Spleen (tissue), 11 donors: ENCODE measurements around the gene TBC1D30. TPM values are rescaled to one million over a fixed set of nuclear protein-coding genes. Genes with fewer than 3 reads are reported as not detected.
A peak's percentile ranks its signal among the peaks of the same experiment; 100 is the strongest.

Experiments
- DNase-seq: peaks from one replicate; pipeline ENCODE4 v3.0.0-alpha.2; 2020
- H3K27ac ChIP-seq, 8 donors: fragments of 200-600 bp; sonication (generic) in 7 of 8; 1 replicate in 4 of 8; 2 replicates in 4 of 8; pipeline versions ENCODE4 v1.5.0 to v1.8.0; 2016 to 2021; ENCODE audit warnings: inconsistent platforms in 4 of 8, mild to moderate bottlenecking in 4 of 8, moderate library complexity in 1 of 8
- H3K27me3 ChIP-seq, 7 donors: fragments of 200-600 bp; sonication (generic) in 6 of 7; replicated peaks in 1 of 7; 1 replicate in 4 of 7; 2 replicates in 3 of 7; pipeline versions ENCODE4 v1.5.0 to v1.8.0; 2016 to 2021; ENCODE audit warnings: inconsistent platforms in 3 of 7, mild to moderate bottlenecking in 1 of 7
- H3K36me3 ChIP-seq, 6 donors: fragments of 200-600 bp; sonication (generic) in 5 of 6; 1 replicate in 4 of 6; 2 replicates in 2 of 6; pipeline versions ENCODE4 v1.5.0 to v1.8.0; 2016 to 2021; ENCODE audit warnings: inconsistent platforms in 2 of 6
- H3K4me1 ChIP-seq, 6 donors: fragments of 200-600 bp; sonication (generic) in 5 of 6; 1 replicate in 3 of 6; 2 replicates in 3 of 6; pipeline versions ENCODE4 v1.5.0 to v1.8.0; 2016 to 2021; ENCODE audit warnings: inconsistent platforms in 3 of 6
- H3K4me3 ChIP-seq, 8 donors: fragments of 200-600 bp; sonication (generic) in 7 of 8; 1 replicate in 4 of 8; 2 replicates in 4 of 8; pipeline versions ENCODE4 v1.5.0 to v1.8.0; 2016 to 2021; ENCODE audit warnings: inconsistent platforms in 4 of 8, mild to moderate bottlenecking in 4 of 8, moderate library complexity in 2 of 8
- H3K9me3 ChIP-seq, 8 donors: fragments of 200-600 bp; sonication (generic) in 7 of 8; 1 replicate in 4 of 8; 2 replicates in 4 of 8; pipeline versions ENCODE4 v1.5.0 to v1.8.0; 2016 to 2021; ENCODE audit warnings: inconsistent platforms in 4 of 8
- POLR2A ChIP-seq, 3 donors: fragments of 450-650 bp; IDR thresholded peaks; one replicate each; pipeline ENCODE4 v1.5.1; 2017; ENCODE audit warnings: antibody characterized with exemption in 3 of 3, mild to moderate bottlenecking in 1 of 3
- POLR2AphosphoS5 ChIP-seq, 3 donors: sonication (generic); formaldehyde crosslinking; IDR thresholded peaks; one replicate each; pipeline ENCODE4 v1.5.1; 2017; ENCODE audit warnings: antibody characterized with exemption in 3 of 3
- WGBS, 5 donors: extraction: QIAGEN DNeasy Blood & Tissue Kit in 3 of 5; methylation state at CpG; one replicate each; pipeline versions ENCODE4 v1.1.5 to v1.1.7; 2013 to 2018; 5-methylcytosine and 5-hydroxymethylcytosine counted together
- intact Hi-C: fragments of 100-400 bp; cut with DNase I; formaldehyde crosslinking; loops from one replicate; pipeline ENCODE4 v1.15.0; 2023; ENCODE audit warnings: low total_unique reads
- polyA plus RNA-seq, 3 donors: library from polyadenylated mRNA; stranded (reverse); fragments of 200-250 nt; gene quantifications; one replicate each; pipeline ENCODE4 v1.2.1, GENCODE V29; 2013
- total RNA-seq, 7 donors: library from RNA; depleted of rRNA in 3 of 7; stranded (reverse); fragments of >200 nt in 3 of 7; fragmentation: NEBNext Ultra II Directional in 4 of 7; extraction: Animal tissue kit (Norgen Biotek cat#: 25700) in 4 of 7; gene quantifications; one replicate each; pipeline versions ENCODE4 v1.1.0 to v1.2.1, GENCODE V29; 2016 to 2021
- TF ChIP-seq, protein P1 (sequence below), 11 experiments: fragments of 200-600 bp in 7 of 11; fragments of 450-650 bp in 4 of 11; sonication (generic) in 4 of 11; IDR thresholded peaks in 8 of 11; conservative IDR thresholded peaks in 3 of 11; 1 replicate in 7 of 11; 2 replicates in 4 of 11; pipeline versions ENCODE4 v1.4.0 to v1.8.0; 2016 to 2021; ENCODE audit warnings: antibody characterized with exemption in 11 of 11, inconsistent platforms in 4 of 11, mild to moderate bottlenecking in 1 of 11
- donor health status: healthy with polysubstance abuse.
- donor health status: DM: no; HTN: no; CAD: no; lungs with moderate emphysema.
- donor health status: DM: no; HTN: no; CAD: no.
- donor health status: Bipolar disorder and iron deficiency.
- donor health status: healthy.
- donor health status: DM: no; HTN: no; CAD: no.
- donor health status: DM: yes; HTN: yes; CAD: no.

Gene TBC1D30
- total and polyA plus RNA-seq, 10 donors: 1.3 to 15.7 (median 8.4) TPM

DNA sequence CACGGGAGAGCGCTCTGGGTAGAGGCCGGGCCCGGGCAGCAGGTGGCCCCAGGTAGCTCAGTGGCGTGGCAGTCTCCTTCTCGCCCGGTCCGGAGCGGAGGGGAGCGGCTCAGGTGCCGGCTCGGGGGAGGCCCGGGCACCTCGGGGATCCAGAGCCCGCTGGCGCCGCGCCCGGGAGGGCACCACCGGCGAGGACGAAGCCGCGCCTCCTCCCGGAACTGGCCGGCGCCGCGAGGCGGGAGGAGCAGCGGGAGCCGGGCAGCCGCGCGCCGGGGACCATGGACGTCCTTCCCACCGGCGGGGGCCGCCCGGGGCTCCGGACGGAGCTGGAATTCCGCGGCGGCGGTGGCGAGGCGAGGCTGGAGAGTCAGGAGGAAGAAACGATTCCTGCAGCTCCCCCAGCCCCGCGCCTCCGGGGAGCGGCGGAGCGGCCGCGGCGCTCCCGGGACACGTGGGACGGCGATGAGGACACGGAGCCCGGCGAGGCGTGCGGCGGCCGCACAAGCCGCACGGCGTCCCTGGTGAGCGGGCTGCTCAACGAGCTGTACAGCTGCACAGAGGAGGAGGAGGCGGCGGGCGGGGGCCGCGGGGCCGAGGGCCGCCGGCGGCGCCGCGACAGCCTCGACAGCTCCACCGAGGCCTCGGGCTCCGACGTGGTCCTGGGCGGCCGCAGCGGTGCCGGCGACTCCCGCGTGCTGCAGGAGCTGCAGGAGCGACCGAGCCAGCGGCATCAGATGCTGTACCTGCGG is 43.7 kb upstream of the TBC1D30 start:
- intact Hi-C loops: no loop called here
- Histone ChIP-seq H3K9me3 (peaks cover 0 to 23% (median 12%) of the 10 kb centered on the region in 8 donors), H3K27ac (peak overlapping the region in 6 of 8 donors; percentile 11 to 70 (median 56)), H3K4me3 (peak overlapping the region; percentile 36 to 86 (median 64)), H3K4me1 (peaks cover 6 to 37% (median 28%) of the 10 kb centered on the region in 6 donors), H3K27me3 (peaks cover 0 to 91% (median 20%) of the 10 kb centered on the region in 7 donors), H3K36me3 (no peaks in the 10 kb centered on the region)
- 0 to 5% (median 2%) methylated on average over 15 to 103 of the region's 103 CpGs for WGBS, 5 donors
- peak; percentile 88 for DNase-seq
- TF ChIP-seq POLR2AphosphoS5 (IDR thresholded peaks at IDR 0.05): peak in 2 of 3 donors; percentile 28 to 65
- no peak for TF ChIP-seq POLR2A (IDR thresholded peaks at IDR 0.05)
- TF ChIP-seq, protein P1, sequence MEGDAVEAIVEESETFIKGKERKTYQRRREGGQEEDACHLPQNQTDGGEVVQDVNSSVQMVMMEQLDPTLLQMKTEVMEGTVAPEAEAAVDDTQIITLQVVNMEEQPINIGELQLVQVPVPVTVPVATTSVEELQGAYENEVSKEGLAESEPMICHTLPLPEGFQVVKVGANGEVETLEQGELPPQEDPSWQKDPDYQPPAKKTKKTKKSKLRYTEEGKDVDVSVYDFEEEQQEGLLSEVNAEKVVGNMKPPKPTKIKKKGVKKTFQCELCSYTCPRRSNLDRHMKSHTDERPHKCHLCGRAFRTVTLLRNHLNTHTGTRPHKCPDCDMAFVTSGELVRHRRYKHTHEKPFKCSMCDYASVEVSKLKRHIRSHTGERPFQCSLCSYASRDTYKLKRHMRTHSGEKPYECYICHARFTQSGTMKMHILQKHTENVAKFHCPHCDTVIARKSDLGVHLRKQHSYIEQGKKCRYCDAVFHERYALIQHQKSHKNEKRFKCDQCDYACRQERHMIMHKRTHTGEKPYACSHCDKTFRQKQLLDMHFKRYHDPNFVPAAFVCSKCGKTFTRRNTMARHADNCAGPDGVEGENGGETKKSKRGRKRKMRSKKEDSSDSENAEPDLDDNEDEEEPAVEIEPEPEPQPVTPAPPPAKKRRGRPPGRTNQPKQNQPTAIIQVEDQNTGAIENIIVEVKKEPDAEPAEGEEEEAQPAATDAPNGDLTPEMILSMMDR (IDR thresholded peaks at IDR 0.05 in 8 of 11, conservative IDR thresholded peaks at IDR 0.05 in 3 of 11): peak in 1 of 11 experiments; percentile 11

DNA sequence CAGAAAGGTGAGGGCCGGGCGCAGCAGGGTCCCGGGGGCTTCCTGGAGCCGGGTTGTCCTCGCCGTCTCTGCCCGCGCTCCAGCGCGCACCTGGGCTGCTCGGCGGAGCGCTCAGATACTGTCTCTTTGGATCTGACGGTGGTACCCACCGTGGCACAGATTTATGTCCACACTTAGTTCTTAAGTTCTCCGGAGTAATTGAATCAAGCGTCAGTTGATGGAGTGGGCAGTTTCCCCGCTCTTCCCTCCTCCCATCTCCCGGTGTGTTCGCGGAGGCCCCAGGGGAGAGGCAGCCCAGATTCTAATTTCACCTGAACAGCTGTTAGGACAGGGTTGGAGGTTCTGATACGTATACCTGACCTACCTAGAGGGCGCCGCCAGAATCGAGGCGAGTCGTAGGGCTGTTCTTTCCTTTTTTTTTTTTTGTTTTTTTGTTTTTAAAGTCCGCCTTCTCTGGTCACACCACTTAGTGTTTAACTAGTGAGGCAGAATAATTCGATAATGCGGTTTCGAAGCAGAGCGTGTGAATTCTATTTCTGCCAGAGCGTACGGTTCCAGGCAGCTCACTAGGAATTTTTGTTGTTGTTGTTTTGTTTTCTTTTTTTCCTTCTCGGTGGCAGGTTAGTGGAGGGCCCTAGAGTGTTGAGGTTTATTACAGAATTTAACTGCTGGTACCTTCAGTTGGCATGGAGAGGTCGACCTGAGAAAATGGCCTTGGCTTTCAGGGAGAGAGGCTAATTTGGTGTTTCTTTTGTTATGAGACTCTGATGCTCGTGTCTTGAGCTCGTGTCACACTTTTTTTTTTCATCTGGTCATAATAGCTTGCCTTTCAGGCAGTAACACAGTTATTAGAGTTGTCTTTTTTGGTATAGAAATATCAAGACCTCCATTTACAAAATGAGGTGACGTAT is 42.9 kb upstream of the TBC1D30 start:
- Histone ChIP-seq H3K4me3 (peak overlapping the region; percentile 36 to 86 (median 64)), H3K27ac (peak overlapping the region in 7 of 8 donors; percentile 11 to 70 (median 53)), H3K4me1 (peaks cover 6 to 37% (median 28%) of the 10 kb centered on the region in 6 donors), H3K9me3 (peaks cover 0 to 15% (median 4%) of the 10 kb centered on the region in 8 donors), H3K36me3 (no peaks in the 10 kb centered on the region), H3K27me3 (peaks cover 0 to 83% (median 20%) of the 10 kb centered on the region in 7 donors)
- no peak for TF ChIP-seq POLR2AphosphoS5 (IDR thresholded peaks at IDR 0.05)
- no peak for TF ChIP-seq POLR2A (IDR thresholded peaks at IDR 0.05)
- 3 to 9% (median 5%) methylated on average over 38 to 39 of the region's 39 CpGs for WGBS, 5 donors
- intact Hi-C loops: no loop called here
- peak; percentile 77 for DNase-seq

GRCh38 chr12:64782191-64782876 is 42.1 kb upstream of the TBC1D30 start:
- no peaks in the 10 kb centered on the region for H3K36me3 ChIP-seq
- peak overlapping the region in 5 of 8 donors; percentile 48 to 70 (median 60) for H3K27ac ChIP-seq
- intact Hi-C loops: no loop called here
- H3K9me3 ChIP-seq: peaks cover 0 to 7% (median 0%) of the 10 kb centered on the region in 8 donors
- H3K4me1 ChIP-seq: peaks cover 6 to 37% (median 28%) of the 10 kb centered on the region in 6 donors
- WGBS, 5 donors: 24 to 35% (median 33%) methylated on average over 6 of the region's 6 CpGs
- H3K4me3 ChIP-seq: peak overlapping the region in 5 of 8 donors; percentile 55 to 86 (median 70)
- no peak for DNase-seq
- peaks cover 0 to 76% (median 20%) of the 10 kb centered on the region in 7 donors for H3K27me3 ChIP-seq
- TF ChIP-seq POLR2AphosphoS5 (IDR thresholded peaks at IDR 0.05): no peak
- TF ChIP-seq, protein P1 (IDR thresholded peaks at IDR 0.05 in 8 of 11, conservative IDR thresholded peaks at IDR 0.05 in 3 of 11): no peak
- no peak for TF ChIP-seq POLR2A (IDR thresholded peaks at IDR 0.05)

DNA sequence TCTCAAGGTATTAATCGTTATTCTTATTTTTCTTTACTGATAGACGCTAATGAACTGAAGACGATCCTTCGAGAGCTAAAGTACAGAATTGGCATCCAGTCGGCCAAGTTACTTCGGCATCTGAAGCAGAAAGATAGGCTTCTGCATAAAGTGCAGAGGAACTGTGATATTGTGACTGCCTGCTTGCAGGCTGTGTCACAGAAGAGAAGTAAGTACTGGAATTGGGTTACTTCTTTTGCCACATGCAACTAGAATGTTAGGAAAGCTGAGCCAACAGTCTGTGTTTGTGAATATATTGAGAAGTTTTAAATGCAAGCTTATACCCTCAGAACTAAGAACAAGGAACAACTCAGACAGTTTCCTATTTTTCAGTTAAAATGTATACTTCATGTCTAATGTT is 38.6 kb upstream of the TBC1D30 start:
- H3K4me1 ChIP-seq: peaks cover 3 to 26% (median 20%) of the 10 kb centered on the region in 6 donors

More for the DNA sequence above, 38.6 kb upstream of the TBC1D30 start:
- intact Hi-C loops: no loop called here
- Histone ChIP-seq H3K27ac (peak overlapping the region in 2 of 8 donors; percentile 7 to 21), H3K9me3 (no peaks in the 10 kb centered on the region), H3K4me3 (no peak overlapping the region), H3K36me3 (no peaks in the 10 kb centered on the region), H3K27me3 (peaks cover 0 to 44% (median 18%) of the 10 kb centered on the region in 7 donors)
- WGBS, 5 donors: 91 to 97% (median 95%) methylated on average over 6 of the region's 6 CpGs
- TF ChIP-seq POLR2AphosphoS5 (IDR thresholded peaks at IDR 0.05): no peak
- TF ChIP-seq, protein P1 (IDR thresholded peaks at IDR 0.05 in 8 of 11, conservative IDR thresholded peaks at IDR 0.05 in 3 of 11): no peak
- TF ChIP-seq POLR2A (IDR thresholded peaks at IDR 0.05): no peak
- DNase-seq: no peak
